Thyroid gland (tissue), 4 donors: ENCODE data around the gene NRDC. TPM values are rescaled to one million over a fixed set of nuclear protein-coding genes. Genes with fewer than 3 reads are reported as not detected.

Experiments used
- DNase-seq, 2 donors: peaks; one replicate each; pipeline ENCODE4 v3.0.0-alpha.2; 2019
- H3K27ac ChIP-seq, 3 donors: fragments of 200-600 bp; sonication (generic); 1 replicate in 2 of 3; 2 replicates in 1 of 3; pipeline ENCODE4 v1.5.1; 2016 to 2019; ENCODE audit warnings: mild to moderate bottlenecking in 1 of 3, moderate library complexity in 1 of 3
- H3K27me3 ChIP-seq: fragments of 200-600 bp; sonication (generic); one replicate; pipeline ENCODE4 v1.5.1; 2019
- H3K36me3 ChIP-seq, 2 donors: fragments of 200-600 bp; sonication (generic); one replicate each; pipeline ENCODE4 v1.5.1; 2016 to 2019
- H3K4me1 ChIP-seq, 2 donors: fragments of 200-600 bp; sonication (generic); one replicate each; pipeline ENCODE4 v1.5.1; 2017 to 2019
- H3K4me3 ChIP-seq, 3 donors: fragments of 200-600 bp; sonication (generic); replicated peaks in 1 of 3; 1 replicate in 2 of 3; 2 replicates in 1 of 3; pipeline ENCODE4 v1.5.1; 2016; ENCODE audit warnings: mild to moderate bottlenecking in 1 of 3
- H3K9me3 ChIP-seq: fragments of 200-600 bp; sonication (generic); one replicate; pipeline ENCODE4 v1.5.1; 2017
- POLR2A ChIP-seq, 2 donors: fragments of 450-650 bp; IDR thresholded peaks; one replicate each; pipeline ENCODE4 v1.6.1; 2017; ENCODE audit warnings: antibody characterized with exemption in 2 of 2, mild to moderate bottlenecking in 2 of 2, moderate library complexity in 1 of 2
- WGBS, 2 donors: methylation state at CpG; one replicate each; pipeline ENCODE4 v1.1.5; 2017; 5-methylcytosine and 5-hydroxymethylcytosine counted together
- intact Hi-C: fragments of 100-400 bp; cut with DNase I; formaldehyde crosslinking; loops from one replicate; pipeline ENCODE4 v1.15.1; 2023
- total RNA-seq, 4 donors: library from RNA; depleted of rRNA; stranded (reverse); fragments of >200 nt; gene quantifications; one replicate each; pipeline ENCODE4 v1.2.3, GENCODE V29; 2016
- TF ChIP-seq, protein P1 (sequence below), 6 experiments: fragments of 200-600 bp in 3 of 6; fragments of 450-650 bp in 3 of 6; sonication (generic) in 3 of 6; IDR thresholded peaks; one replicate each; pipeline ENCODE4 v1.5.1; 2016 to 2019; ENCODE audit warnings: antibody characterized with exemption in 6 of 6, mild to moderate bottlenecking in 2 of 6, inconsistent platforms in 1 of 6, moderate library complexity in 1 of 6

The NRDC gene
- total RNA-seq, 4 donors from 2014 or later, result 75.0 to 98.7 (median 79.3) TPM

DNA sequence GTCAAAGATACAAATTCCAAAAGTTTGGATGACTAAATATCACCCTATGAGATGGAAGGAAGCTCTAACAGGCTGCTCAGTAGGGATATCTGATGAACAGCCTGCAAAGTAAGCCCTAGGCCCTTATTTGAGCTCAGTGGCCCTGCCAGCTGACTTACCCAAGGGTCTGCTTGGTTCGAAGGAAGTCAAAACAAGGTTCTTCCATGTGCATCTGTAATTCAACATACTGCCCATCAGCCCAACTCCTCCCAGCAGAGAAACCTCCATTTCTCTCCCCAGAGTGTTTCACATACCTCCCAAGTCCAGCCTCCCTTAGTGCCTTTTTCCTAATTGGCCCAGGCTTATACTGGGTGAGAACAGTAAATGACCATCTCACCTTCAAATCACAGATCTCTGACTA is 86.6 kb downstream of the NRDC start:
- Histone ChIP-seq H3K4me1 (no peaks in the 10 kb centered on the region), H3K4me3 (no peak overlapping the region), H3K9me3 (no peaks in the 10 kb centered on the region), H3K36me3 (peaks cover 59 to 70% of the 10 kb centered on the region in 2 donors), H3K27me3 (no peaks in the 10 kb centered on the region), H3K27ac (no peak overlapping the region)
- DNase-seq, result no peak
- 100% methylated on average over 1 of the region's 1 CpG for WGBS, 2 donors
- intact Hi-C loops, result no loop called here
- TF ChIP-seq, protein P1, sequence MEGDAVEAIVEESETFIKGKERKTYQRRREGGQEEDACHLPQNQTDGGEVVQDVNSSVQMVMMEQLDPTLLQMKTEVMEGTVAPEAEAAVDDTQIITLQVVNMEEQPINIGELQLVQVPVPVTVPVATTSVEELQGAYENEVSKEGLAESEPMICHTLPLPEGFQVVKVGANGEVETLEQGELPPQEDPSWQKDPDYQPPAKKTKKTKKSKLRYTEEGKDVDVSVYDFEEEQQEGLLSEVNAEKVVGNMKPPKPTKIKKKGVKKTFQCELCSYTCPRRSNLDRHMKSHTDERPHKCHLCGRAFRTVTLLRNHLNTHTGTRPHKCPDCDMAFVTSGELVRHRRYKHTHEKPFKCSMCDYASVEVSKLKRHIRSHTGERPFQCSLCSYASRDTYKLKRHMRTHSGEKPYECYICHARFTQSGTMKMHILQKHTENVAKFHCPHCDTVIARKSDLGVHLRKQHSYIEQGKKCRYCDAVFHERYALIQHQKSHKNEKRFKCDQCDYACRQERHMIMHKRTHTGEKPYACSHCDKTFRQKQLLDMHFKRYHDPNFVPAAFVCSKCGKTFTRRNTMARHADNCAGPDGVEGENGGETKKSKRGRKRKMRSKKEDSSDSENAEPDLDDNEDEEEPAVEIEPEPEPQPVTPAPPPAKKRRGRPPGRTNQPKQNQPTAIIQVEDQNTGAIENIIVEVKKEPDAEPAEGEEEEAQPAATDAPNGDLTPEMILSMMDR (IDR thresholded peaks at IDR 0.05), result no peak
- no peak for TF ChIP-seq POLR2A (IDR thresholded peaks at IDR 0.05)

DNA sequence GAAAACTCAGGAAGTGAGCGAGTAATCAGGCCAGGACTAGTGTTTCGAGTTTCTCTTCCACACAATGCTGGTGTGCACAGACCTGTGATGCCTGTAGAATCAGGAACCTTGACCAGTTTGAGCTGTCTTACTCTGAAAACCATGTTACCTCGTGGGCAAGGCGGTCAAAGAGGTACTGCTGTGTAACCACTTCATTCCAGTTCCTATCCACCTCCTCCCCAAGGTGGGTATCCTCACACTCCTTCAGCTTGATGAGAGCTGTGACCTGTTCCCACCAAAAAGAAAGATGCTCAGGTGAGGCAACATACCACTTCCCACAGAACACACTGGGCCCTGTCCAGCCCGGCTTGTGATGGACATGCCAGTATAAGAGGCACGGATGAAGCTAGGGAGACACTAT is 88.1 kb downstream of the NRDC start:
- no peaks in the 10 kb centered on the region for H3K4me1 ChIP-seq
- H3K4me3 ChIP-seq, result no peak overlapping the region
- no peak overlapping the region for H3K27ac ChIP-seq
- TF ChIP-seq, protein P1 (IDR thresholded peaks at IDR 0.05), result no peak
- TF ChIP-seq POLR2A (IDR thresholded peaks at IDR 0.05), result no peak
- no peak for DNase-seq
- no peaks in the 10 kb centered on the region for H3K9me3 ChIP-seq
- no peaks in the 10 kb centered on the region for H3K27me3 ChIP-seq
- H3K36me3 ChIP-seq, result peaks cover 71 to 81% of the 10 kb centered on the region in 2 donors
- intact Hi-C loops, result no loop called here
- WGBS, 2 donors, result 90 to 94% methylated on average over 6 of the region's 6 CpGs

DNA sequence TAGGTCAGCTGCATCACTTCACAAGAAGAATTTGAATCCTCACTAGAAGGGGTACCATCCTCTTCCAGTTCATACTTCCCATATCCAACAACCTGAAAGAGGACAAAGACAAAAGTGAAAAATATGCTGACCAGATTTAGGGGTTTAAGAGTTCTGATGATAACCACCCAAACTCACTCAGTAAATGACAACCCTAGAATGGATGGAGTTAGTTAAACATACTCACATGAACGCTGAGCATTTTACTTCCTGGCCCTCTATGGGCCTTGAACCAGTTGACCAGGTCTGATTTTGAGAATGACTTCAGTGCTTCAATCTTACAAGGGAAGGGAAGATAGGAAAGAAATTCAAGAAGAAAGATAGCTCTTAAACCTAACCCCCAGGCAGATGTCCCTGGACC is 89.2 kb downstream of the NRDC start:
- intact Hi-C loops, result no loop called here
- WGBS, 2 donors, result 85 to 100% methylated on average over 1 of the region's 1 CpG
- H3K9me3 ChIP-seq, result no peaks in the 10 kb centered on the region
- H3K4me3 ChIP-seq, result no peak overlapping the region
- no peak for DNase-seq
- peaks cover 74 to 87% of the 10 kb centered on the region in 2 donors for H3K36me3 ChIP-seq
- H3K27ac ChIP-seq, result no peak overlapping the region
- TF ChIP-seq POLR2A (IDR thresholded peaks at IDR 0.05), result no peak
- TF ChIP-seq, protein P1 (IDR thresholded peaks at IDR 0.05), result no peak
- H3K4me1 ChIP-seq, result no peaks in the 10 kb centered on the region
- no peaks in the 10 kb centered on the region for H3K27me3 ChIP-seq

DNA sequence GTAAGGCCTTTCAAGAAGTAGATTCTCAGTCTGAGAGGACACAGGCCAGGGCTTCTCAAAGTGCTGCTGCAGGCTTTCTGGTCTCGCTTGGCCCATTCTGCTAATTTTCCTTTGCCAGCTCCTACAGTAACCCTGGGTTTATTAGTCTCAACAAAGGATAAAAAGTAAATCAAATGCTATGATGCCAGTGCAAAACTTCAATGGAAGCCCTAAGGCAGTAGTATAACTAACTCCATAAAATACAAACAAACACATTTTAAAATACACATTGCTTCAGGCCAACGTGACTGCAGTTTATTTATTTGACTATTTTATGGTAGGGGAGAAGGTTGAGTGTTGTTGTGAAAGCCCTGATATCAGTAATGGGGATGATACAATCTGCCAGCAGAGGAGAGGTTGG is 89.6 kb downstream of the NRDC start:
- H3K36me3 ChIP-seq, result peaks cover 70 to 88% of the 10 kb centered on the region in 2 donors
- H3K27ac ChIP-seq, result no peak overlapping the region

DNA sequence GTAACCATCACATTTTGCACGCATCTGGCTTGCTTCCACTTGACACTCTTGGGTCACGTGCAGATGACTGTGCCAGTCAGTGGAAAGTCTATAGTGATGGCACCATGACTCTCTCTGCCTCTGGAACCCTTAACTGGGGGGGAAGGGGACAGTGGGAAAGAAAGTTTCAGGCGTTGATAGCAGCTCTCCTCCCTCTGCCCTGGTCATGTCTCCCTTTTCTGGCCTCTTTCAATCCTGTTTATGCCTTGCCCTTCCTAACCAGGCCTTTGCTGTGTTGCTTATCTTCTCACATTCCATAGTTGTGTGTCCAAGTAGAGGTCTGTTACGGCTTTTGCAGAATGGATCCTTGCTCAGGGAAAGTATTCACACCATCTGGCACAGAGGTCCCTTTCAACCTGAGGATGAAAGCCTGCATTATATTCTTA is 93.5 kb downstream of the NRDC start:
- H3K4me3 ChIP-seq, result no peak overlapping the region
- no peak overlapping the region for H3K27ac ChIP-seq
- DNase-seq, result no peak
- H3K36me3 ChIP-seq, result peaks cover 48 to 59% of the 10 kb centered on the region in 2 donors
- no peaks in the 10 kb centered on the region for H3K9me3 ChIP-seq
- 91 to 93% methylated on average over 4 of the region's 4 CpGs for WGBS, 2 donors
- no peaks in the 10 kb centered on the region for H3K4me1 ChIP-seq
- H3K27me3 ChIP-seq, result no peaks in the 10 kb centered on the region
- no peak for TF ChIP-seq POLR2A (IDR thresholded peaks at IDR 0.05)
- TF ChIP-seq, protein P1 (IDR thresholded peaks at IDR 0.05), result no peak
- intact Hi-C loops, result no loop called here

More for the DNA sequence above, 89.6 kb downstream of the NRDC start:
- WGBS, 2 donors, result 81 to 91% methylated on average over 2 of the region's 2 CpGs
- Histone ChIP-seq H3K4me1 (no peaks in the 10 kb centered on the region), H3K27me3 (no peaks in the 10 kb centered on the region), H3K4me3 (no peak overlapping the region), H3K9me3 (no peaks in the 10 kb centered on the region)
- no peak for TF ChIP-seq POLR2A (IDR thresholded peaks at IDR 0.05)
- TF ChIP-seq, protein P1 (IDR thresholded peaks at IDR 0.05), result no peak
- no peak for DNase-seq
- intact Hi-C loops, result no loop called here
